Stimulated activated CD4-positive, alpha-beta T cell treated with anti-CD3 and anti-CD28 coated beads, Interleukin-1b, Interleukin-23, amount 100 ng/mL, for 1 hour (primary cell): Measurements from ENCODE around the gene PARL.

Experiments used
- DNase-seq, 2 donors: peaks; one replicate each; pipeline ENCODE4 v3.0.0-alpha.2; 2020; ENCODE audit warnings: low read depth in 2 of 2

The PARL gene

GRCh38 chr3:183884427-183885296 lies at the start of gene PARL:
TSS of gene PARL (minus strand) at chr3:183884880. CDS start at chr3:183884846, 34 bp downstream.
- DNase-seq = peak; percentile 89 to 97

- DNase-seq = no peak
Measured at GRCh38 chr3:183933160-183933559, 48.5 kb upstream of the PARL start.

GRCh38 chr3:183931881-183932280 lies 47.2 kb upstream of the PARL start:
- no peak for DNase-seq

GRCh38 chr3:183930086-183930485 lies 45.4 kb upstream of the PARL start:
- no peak for DNase-seq

- DNase-seq = no peak
Measured at GRCh38 chr3:183927059-183927458, 42.4 kb upstream of the PARL start.

GRCh38 chr3:183924956-183925355 lies 40.3 kb upstream of the PARL start:
- no peak for DNase-seq

- no peak for DNase-seq
Measured at GRCh38 chr3:183924543-183924942, 39.9 kb upstream of the PARL start.

- DNase-seq = no peak
Measured at GRCh38 chr3:183922421-183922820, 37.7 kb upstream of the PARL start.

GRCh38 chr3:183921096-183921495 lies 36.4 kb upstream of the PARL start:
- DNase-seq = no peak

- DNase-seq = no peak
Measured at GRCh38 chr3:183920416-183920815, 35.7 kb upstream of the PARL start.

GRCh38 chr3:183918178-183918577 lies 33.5 kb upstream of the PARL start:
- DNase-seq = no peak

- DNase-seq = no peak
Measured at GRCh38 chr3:183917776-183918175, 33.1 kb upstream of the PARL start.

- DNase-seq = no peak
Measured at GRCh38 chr3:183914856-183915255, 30.2 kb upstream of the PARL start.

- no peak for DNase-seq
Measured at GRCh38 chr3:183913580-183913920, 28.9 kb upstream of the PARL start.

GRCh38 chr3:183912895-183913579 lies 28.4 kb upstream of the PARL start:
- DNase-seq = no peak

GRCh38 chr3:183911763-183912506 lies 27.3 kb upstream of the PARL start:
- no peak for DNase-seq

GRCh38 chr3:183911087-183911486 lies 26.4 kb upstream of the PARL start:
- no peak for DNase-seq

GRCh38 chr3:183909030-183909600 lies 24.4 kb upstream of the PARL start:
- DNase-seq = no peak

GRCh38 chr3:183907911-183908331 lies 23.2 kb upstream of the PARL start:
- no peak for DNase-seq

- DNase-seq = no peak
Measured at GRCh38 chr3:183907176-183907575, 22.5 kb upstream of the PARL start.

- no peak for DNase-seq
Measured at GRCh38 chr3:183906234-183906921, 21.7 kb upstream of the PARL start.
